BJ (cell line): ENCODE measurements around the gene AASDH. TPM values are rescaled to one million over a fixed set of nuclear protein-coding genes. Genes with fewer than 3 reads are reported as not detected.

Experiments
- CTCF ChIA-PET: fragments of 350-600 bp; formaldehyde crosslinking; extraction: SDS; loops from one replicate; lab custom pipeline; 2021; ENCODE audit warnings: antibody characterized with exemption, inconsistent platforms; lab: Yijun Ruan, JAX
- POLR2A ChIA-PET: fragments of 300-600 bp; sonication (Branson Sonifier 250); formaldehyde crosslinking; extraction: SDS; loops from one replicate; lab custom pipeline; 2021; ENCODE audit warnings: antibody characterized with exemption; lab: Charles Lee
- DNase-seq: peaks from one replicate; pipeline ENCODE4 v3.0.0-alpha.2; 2011; ENCODE audit warnings: low read depth
- H3K27me3 ChIP-seq: 2 replicates; pipeline ENCODE4 v1.6.0; 2011; ENCODE audit warnings: low read length; ENCODE audit not compliant: control insufficient read depth, insufficient read depth
- H3K36me3 ChIP-seq: 2 replicates; pipeline ENCODE4 v1.5.1; 2011; ENCODE audit warnings: low read length; ENCODE audit not compliant: control insufficient read depth, insufficient read depth
- H3K4me3 ChIP-seq: 2 replicates; pipeline ENCODE4 v1.5.1; 2011; ENCODE audit warnings: low read depth, mild to moderate bottlenecking, control low read depth, low read length
- polyA plus RNA-seq: library from polyadenylated mRNA; depleted of rRNA; stranded (reverse); fragments of >200 nt; gene quantifications from 2 replicates; pipeline ENCODE4 v1.2.3, GENCODE V29; 2011
- TF ChIP-seq, protein P1 (sequence below): IDR thresholded peaks from 2 replicates; pipeline ENCODE4 v1.5.1; 2011; ENCODE audit warnings: low read depth, mild to moderate bottlenecking, control low read depth, inconsistent platforms, low read length, moderate library complexity; ENCODE audit not compliant: insufficient read depth

Gene AASDH
- polyA plus RNA-seq, 1 experiment: 3.4 TPM

DNA sequence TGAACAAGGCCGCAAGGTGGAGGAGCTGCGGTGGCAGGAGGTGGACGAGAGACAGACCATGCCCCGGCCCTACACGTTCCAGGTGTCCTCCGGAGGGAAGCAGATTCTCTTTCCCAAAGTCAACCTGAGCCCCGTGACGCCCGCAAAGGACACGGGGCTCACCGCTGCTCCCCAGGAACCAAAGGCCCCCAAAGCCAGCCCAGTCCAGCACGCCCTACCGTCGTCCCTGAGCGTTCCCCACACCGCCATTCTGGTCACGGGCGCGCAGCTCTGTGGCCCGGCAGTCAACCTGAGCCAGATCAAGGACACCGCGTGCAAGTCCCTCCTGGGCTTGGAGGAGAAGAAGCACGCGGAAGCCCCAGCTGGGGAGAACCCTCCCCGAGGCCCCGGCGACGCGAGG is 72.2 kb downstream of the AASDH start:
- DNase-seq: no peak
- H3K36me3 ChIP-seq: no peaks in the 10 kb centered on the region
- CTCF ChIA-PET: no interaction called here
- POLR2A ChIA-PET: no interaction called here
- TF ChIP-seq, protein P1, sequence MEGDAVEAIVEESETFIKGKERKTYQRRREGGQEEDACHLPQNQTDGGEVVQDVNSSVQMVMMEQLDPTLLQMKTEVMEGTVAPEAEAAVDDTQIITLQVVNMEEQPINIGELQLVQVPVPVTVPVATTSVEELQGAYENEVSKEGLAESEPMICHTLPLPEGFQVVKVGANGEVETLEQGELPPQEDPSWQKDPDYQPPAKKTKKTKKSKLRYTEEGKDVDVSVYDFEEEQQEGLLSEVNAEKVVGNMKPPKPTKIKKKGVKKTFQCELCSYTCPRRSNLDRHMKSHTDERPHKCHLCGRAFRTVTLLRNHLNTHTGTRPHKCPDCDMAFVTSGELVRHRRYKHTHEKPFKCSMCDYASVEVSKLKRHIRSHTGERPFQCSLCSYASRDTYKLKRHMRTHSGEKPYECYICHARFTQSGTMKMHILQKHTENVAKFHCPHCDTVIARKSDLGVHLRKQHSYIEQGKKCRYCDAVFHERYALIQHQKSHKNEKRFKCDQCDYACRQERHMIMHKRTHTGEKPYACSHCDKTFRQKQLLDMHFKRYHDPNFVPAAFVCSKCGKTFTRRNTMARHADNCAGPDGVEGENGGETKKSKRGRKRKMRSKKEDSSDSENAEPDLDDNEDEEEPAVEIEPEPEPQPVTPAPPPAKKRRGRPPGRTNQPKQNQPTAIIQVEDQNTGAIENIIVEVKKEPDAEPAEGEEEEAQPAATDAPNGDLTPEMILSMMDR: no peak
- H3K4me3 ChIP-seq: no peak overlapping the region
- H3K27me3 ChIP-seq: no peaks in the 10 kb centered on the region; the same call in 1 of the 2 replicates

DNA sequence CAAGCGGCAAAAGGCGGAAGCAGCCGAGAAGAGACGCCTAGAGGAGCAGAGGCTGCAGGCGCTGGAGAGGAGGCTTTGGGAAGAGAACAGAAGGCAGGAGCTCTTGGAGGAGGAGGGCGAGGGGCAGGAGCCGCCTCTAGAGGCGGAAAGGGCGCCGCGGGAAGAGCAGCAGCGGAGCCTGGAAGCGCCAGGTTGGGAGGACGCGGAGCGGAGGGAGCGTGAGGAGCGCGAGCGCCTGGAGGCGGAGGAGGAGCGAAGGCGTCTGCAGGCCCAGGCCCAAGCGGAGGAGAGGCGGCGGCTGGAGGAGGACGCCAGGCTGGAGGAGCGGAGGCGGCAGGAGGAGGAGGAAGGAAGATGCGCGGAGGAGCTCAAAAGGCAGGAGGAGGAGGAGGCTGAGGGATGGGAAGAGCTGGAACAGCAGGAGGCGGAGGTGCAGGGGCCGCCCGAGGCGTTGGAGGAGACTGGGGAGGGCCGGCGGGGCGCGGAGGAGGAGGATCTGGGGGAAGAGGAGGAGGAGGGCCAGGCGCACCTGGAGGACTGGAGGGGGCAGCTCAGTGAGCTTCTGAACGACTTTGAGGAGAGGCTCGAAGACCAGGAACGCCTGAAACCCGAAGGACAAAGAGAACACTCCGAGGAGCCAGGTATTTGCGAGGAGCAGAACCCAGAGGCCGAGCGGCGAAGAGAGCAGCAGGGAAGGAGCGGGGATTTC is 72.9 kb downstream of the AASDH start:
- TF ChIP-seq, protein P1: no peak
- no peak for DNase-seq
- H3K36me3 ChIP-seq: no peaks in the 10 kb centered on the region
- ChIA-PET POLR2A (no interaction called here), CTCF (no interaction called here)
- no peaks in the 10 kb centered on the region; the same call in 1 of the 2 replicates for H3K27me3 ChIP-seq
- no peak overlapping the region for H3K4me3 ChIP-seq

DNA sequence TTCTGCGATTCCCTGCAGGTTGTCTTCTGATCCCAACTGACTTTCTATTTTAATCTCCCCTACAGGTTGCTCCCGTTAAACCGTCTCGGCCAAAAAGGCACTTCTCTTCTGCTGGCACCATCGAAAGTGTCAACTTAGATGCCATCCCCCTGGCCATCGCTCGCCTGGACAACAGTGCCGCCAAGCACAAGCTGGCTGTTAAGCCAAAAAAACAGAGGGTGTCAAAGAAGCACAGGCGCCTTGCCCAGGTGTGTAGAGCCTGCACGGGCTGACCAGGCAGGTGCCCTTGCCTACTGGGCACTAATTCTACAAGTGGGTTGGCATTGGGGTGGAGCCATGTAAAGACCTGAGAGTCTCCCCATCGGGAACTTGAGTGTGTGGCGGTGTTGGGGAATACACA is 74.2 kb downstream of the AASDH start:
- no peak overlapping the region for H3K4me3 ChIP-seq
- TF ChIP-seq, protein P1: no peak
- no peaks in the 10 kb centered on the region for H3K36me3 ChIP-seq
- POLR2A ChIA-PET: no interaction called here
- CTCF ChIA-PET: no interaction called here
- DNase-seq: no peak
- no peaks in the 10 kb centered on the region; the same call in 1 of the 2 replicates for H3K27me3 ChIP-seq

DNA sequence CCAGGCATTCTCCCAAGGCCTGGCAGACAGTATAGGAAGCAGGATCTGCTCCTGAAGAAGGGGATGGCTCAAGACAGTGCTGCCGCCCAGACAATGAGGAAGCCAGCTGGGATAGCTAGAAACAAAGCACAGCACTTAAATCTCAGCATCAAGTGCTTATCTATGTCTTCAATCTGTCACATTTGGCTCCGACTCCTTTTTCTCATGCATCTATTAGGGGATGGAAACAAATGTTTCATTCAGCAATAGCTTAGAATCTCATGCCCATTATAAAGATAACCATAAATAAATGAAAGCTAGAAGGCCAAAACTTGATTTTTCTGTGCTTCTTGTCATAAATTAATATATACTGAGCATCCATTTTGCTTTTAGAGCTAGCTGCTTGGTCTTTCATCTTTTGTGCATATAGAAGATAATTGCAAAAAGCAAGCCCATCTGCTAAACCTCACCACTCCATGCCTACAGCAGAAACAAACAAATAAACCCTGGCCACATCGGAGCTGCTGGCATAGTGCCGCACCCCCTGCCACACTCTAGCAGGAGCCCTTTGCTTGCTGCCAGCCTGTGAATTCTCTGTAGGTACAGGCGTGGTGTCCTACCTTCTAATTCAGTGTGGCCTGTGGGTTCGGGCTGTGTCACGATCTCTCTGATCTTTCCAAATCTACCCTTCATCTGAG is 75.9 kb downstream of the AASDH start:
- TF ChIP-seq, protein P1: no peak
- H3K27me3 ChIP-seq: no peaks in the 10 kb centered on the region; the same call in 1 of the 2 replicates
- ChIA-PET POLR2A (no interaction called here), CTCF (interaction anchor here (0.7 to 2.0 kb wide), 2 partner anchors 11 to 17 kb away, joined by 3 to 13 read pairs; no protein-coding TSS in a partner anchor)
- no peaks in the 10 kb centered on the region for H3K36me3 ChIP-seq
- no peak for DNase-seq
- no peak overlapping the region for H3K4me3 ChIP-seq

DNA sequence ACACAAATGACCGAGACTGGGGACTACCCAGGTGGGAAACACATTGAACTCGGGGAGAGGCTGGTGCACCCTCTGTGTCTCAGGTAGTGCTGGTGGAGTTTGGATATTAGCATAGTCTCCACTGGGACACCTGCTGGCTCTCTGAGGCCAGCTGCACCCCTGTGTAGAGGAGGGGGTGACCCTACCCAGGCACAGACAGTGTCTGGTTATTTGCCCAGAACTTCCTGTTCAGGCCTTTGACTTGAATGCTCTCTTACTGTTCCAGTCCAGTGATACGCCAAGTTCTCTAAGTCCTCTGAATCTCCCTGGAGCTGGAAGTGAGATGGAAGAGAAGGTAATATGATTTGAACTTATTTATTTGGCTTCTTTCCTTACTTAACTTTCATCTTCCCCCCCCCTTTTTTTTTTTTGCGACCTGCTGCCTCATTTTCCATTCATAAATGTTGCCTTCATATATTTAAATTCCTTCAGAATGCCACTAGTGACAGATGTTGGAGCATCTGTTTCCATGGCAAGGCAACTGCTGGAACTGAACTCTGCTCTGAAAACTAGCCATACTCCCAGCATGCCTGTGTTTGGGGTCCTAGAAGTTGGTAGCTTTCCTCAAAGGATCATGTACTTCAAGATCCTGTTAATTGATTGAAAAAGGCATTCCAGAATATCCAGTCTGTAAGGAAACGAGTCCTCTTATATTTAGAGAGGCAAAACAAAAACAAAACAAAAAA is 76.7 kb downstream of the AASDH start:
- H3K27me3 ChIP-seq: no peaks in the 10 kb centered on the region; the same call in 1 of the 2 replicates

More for the DNA sequence above, 76.7 kb downstream of the AASDH start:
- TF ChIP-seq, protein P1: no peak
- CTCF ChIA-PET: interaction anchor here (2.0 kb wide), 1 partner anchor 10 kb away, joined by 13 read pairs; no protein-coding TSS in a partner anchor
- POLR2A ChIA-PET: no interaction called here
- no peak for DNase-seq
- H3K4me3 ChIP-seq: no peak overlapping the region
- H3K36me3 ChIP-seq: no peaks in the 10 kb centered on the region
